ENCODE data around the gene FUT1.

Gene FUT1

DNA sequence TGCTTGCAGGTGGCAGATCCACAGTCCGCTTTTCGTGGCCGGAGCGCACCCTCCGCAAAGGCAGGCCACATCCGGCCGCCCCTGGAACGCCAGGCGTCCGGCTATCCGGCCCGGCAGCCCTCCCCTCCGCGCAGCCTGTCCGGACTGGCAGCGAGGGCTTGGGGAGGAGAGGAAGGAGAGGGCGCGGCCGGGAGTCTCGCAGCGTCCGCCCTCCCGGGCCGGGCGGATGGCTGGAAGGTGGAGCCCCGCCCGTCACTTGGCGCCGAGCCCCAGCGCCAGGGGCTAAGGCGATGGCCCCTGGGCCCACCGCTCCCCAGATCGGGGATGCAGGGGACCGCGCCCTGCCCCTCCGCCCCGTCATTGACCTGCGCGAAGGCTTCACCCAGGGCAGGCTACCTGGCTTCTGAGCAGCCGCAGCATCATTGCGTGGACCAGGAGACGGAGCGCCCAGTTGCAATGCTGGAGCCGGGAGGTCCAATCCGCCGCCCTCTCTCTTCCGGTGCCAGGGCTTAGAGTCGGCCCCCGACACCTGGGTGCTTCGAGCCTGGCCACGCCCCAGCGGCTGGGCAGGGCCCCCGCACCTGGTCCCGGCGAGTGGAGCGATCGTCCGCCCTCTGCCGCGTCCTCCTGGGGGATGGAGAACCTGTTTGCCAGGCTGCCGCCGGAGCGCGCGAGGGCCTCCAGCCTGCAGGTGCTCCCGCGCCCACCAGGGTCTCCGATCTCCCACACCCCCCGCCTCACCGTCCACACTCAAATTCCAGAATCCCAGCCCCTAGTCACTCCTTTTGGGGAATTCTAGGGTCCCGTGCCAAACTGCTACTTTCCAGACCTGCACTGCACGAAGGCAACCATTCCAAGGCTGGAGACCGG lies at the start of gene FUT1:
Gene FUT1, minus strand, starts transcription at position 146 of the 870 bp plus-strand sequence. CDS start 1,360 bp downstream, outside the sequence.
- H3K27ac ChIP-seq = peak within 1 kb of the TSS; percentile 93
- TF ChIP-seq, protein P1, sequence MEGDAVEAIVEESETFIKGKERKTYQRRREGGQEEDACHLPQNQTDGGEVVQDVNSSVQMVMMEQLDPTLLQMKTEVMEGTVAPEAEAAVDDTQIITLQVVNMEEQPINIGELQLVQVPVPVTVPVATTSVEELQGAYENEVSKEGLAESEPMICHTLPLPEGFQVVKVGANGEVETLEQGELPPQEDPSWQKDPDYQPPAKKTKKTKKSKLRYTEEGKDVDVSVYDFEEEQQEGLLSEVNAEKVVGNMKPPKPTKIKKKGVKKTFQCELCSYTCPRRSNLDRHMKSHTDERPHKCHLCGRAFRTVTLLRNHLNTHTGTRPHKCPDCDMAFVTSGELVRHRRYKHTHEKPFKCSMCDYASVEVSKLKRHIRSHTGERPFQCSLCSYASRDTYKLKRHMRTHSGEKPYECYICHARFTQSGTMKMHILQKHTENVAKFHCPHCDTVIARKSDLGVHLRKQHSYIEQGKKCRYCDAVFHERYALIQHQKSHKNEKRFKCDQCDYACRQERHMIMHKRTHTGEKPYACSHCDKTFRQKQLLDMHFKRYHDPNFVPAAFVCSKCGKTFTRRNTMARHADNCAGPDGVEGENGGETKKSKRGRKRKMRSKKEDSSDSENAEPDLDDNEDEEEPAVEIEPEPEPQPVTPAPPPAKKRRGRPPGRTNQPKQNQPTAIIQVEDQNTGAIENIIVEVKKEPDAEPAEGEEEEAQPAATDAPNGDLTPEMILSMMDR (conservative IDR thresholded peaks at IDR 0.05) = peak; percentile 60

DNA sequence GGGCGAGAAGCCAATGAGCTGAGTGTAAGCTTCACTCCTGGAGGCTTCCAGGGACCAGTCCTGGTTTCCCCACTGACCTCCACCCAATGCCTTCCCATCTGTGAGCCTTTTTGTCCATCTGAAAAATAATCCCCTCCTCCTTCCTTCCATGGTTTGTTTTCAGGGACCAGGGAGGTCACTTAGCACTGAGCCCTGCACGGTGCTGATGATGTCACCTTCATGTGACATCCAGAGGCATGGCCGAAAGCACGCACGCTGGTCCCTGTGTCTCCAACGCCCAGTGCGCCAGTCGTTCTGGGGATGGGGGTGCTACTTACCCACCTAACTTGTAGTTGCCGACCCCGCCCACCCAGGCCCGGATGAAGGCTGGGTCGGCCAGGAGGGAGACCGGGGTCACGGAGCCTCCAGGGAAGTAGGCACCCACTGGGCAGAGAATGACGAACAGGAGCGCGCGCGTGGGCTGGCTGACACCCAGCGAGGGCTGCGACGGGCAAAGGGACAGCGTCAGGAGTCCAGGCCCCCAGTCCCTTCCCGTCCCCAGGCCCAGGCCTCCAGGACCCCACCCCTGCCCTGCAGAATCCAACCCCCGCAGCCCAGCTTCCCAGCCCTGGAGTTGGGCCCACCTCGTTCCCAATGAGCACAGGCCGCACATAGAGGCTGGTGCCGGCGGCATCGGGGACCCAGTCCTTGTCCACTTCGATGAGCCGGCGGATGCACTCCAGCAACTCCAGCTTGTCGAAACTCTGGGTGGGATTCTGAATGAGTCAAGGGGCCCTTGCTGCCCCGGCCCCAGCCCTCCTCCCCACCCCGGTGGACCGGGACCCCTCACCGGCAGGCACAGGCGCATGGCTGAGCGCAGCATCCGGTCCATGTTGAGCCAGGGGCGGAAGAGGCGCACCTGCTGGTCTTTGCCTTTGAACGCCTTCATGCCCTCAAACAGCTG lies 47.2 kb upstream of the FUT1 start:
- TF ChIP-seq, protein P1 (conservative IDR thresholded peaks at IDR 0.05) = no peak
- H3K27ac ChIP-seq = no peak overlapping the region

DNA sequence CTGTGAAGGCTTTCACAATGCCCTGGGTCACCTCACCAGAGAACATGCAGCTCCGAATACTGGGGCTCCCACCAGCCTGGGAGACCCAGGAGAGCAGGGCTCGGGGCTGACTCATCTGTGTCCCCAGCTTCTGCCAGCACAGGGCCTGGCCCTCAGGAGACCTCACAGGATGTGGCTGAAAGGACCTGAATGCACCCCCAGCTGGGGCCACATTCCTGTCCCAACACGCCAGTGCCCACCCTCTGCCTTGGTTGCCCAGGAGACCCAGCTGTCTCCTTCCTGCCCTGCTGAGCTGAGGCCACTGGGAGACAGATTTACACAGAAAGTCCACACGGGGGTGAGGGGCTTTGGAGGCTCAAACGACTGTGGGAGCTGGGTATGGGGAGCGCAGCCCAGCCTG lies 46.5 kb upstream of the FUT1 start:
- H3K27ac ChIP-seq = no peak overlapping the region
- TF ChIP-seq, protein P1 (conservative IDR thresholded peaks at IDR 0.05) = no peak

DNA sequence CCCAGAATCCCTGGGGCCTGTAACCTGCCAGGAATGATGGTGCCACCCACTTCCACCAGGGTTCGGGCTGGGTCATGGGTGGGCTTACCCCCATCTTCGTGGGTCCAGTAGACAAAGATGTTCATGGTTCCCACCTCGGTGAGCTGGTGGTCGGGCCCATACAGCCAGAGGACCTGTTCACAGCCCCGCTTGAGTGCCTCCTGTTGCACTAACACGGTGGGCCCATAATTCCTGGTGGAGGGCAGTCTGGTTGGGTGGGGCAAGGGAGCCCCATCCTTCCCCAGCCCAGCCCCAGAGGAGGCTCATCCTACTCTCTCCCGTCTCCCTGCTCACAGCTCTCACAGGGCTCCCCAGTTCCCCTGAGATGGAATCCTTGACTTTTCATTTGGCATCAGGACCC lies 44.7 kb upstream of the FUT1 start:
- no peak overlapping the region for H3K27ac ChIP-seq
- TF ChIP-seq, protein P1 (conservative IDR thresholded peaks at IDR 0.05) = no peak

DNA sequence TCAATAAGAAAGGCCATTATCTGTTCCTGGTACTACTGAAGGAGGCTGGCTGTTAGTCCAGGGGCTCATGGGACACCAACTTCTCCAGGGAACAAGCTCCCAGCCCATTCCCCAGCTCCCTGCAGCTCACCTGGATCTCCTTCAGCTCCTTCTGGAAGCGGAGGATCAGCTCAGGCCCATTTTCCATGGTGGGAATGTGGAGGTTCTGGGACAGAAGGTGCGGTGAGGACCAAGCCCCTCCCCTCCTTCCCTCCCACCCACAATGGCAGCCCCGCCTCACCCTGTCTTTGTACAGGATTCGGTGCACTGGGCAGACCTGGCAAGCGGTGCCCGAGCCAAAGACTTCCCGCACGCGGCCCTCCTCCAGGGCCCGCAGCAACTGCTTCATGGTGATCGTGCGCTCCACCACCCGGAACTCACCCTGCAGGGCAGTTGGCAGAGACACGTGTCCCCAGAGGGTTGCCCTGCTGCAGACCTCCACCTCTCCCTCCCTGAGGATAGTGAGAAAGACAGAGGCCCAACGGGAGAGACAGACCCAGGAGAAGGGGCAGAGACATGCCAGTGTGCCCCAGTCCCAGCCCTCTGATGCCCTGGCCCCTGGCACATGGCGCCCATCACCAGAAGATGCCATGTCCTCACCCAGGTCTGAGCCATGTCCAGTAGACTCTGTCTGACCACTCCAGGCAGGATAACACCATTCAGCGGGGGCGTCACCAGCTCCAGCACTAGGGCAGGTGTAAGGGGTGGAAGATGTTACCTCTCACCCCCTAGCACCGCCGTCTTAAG lies 44.0 kb upstream of the FUT1 start:
- peak overlapping the region; percentile 69 for H3K27ac ChIP-seq
- TF ChIP-seq, protein P1 (conservative IDR thresholded peaks at IDR 0.05) = no peak

DNA sequence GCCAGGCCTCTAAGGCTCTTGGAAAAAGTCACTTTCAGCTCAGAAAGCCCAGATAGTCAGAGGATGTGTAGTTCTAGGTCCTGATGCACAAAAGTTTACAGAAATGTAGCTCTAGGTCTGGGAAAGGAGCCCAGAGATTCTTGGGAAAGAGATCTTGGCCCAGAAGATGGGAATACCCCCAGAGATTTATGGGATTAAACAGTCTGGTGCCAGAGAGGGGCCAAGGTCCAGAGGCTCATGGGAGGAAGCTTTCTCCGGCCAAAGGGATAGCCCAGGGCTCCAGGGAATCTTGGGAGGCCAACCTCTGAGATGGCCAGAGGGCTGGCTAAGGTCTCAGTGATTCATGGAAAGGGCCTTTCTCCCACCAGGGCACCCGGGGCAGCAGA lies 43.2 kb upstream of the FUT1 start:
- H3K27ac ChIP-seq = peak overlapping the region; percentile 69
- TF ChIP-seq, protein P1 (conservative IDR thresholded peaks at IDR 0.05) = no peak
